GM18507 (cell line): ENCODE results near the gene TNNT3.

Experiments
- DNase-seq: peaks from one replicate; pipeline ENCODE4 v3.0.0; 2011; ENCODE audit warnings: low read depth; ENCODE audit not compliant: insufficient read length; ENCODE audit errors: extremely low spot score
- FAIRE-seq: peaks from 2 replicates; lab custom pipeline; 2011; peaks lifted over from hg19 to GRCh38; lab: Jason Lieb, UNC

Gene TNNT3

GRCh38 chr11:1978720-1979473, 59.4 kb downstream of the TNNT3 start:
- FAIRE-seq (no peak), DNase-seq (no peak)

GRCh38 chr11:1979607-1980006, 60.1 kb downstream of the TNNT3 start:
- FAIRE-seq (no peak), DNase-seq (no peak)

GRCh38 chr11:1982873-1983600, 63.5 kb downstream of the TNNT3 start:
- FAIRE-seq = no peak

GRCh38 chr11:1983601-1983961, 64.1 kb downstream of the TNNT3 start:
- DNase-seq (no peak), FAIRE-seq (no peak)

More at GRCh38 chr11:1982873-1983600, 63.5 kb downstream of the TNNT3 start:
- no peak for DNase-seq

- DNase-seq (no peak), FAIRE-seq (no peak)
Observed at GRCh38 chr11:1987024-1987423, 67.5 kb downstream of the TNNT3 start.

GRCh38 chr11:1988174-1988573, 68.7 kb downstream of the TNNT3 start:
- FAIRE-seq (no peak), DNase-seq (no peak)
